Duodenal mucosa (tissue), 2 donors: Measurements from ENCODE around the gene PRICKLE1.

Source experiments
- H3K27ac ChIP-seq: one replicate; pipeline ENCODE4 v1.7.0; 2013; ENCODE audit warnings: low read depth, low read length
- H3K27me3 ChIP-seq, 2 donors: one replicate each; pipeline ENCODE4 v1.7.0; 2013; ENCODE audit warnings: low read length in 2 of 2, control low read depth in 1 of 2; ENCODE audit not compliant: insufficient read depth in 2 of 2, control insufficient read depth in 1 of 2
- H3K36me3 ChIP-seq, 2 donors: one replicate each; pipeline ENCODE4 v1.7.0; 2013; ENCODE audit warnings: low read length in 2 of 2, control low read depth in 1 of 2; ENCODE audit not compliant: insufficient read depth in 2 of 2, control insufficient read depth in 1 of 2
- H3K4me1 ChIP-seq, 2 donors: one replicate each; pipeline ENCODE4 v1.7.0; 2013; ENCODE audit warnings: low read length in 2 of 2, control low read depth in 1 of 2; ENCODE audit not compliant: insufficient read depth in 2 of 2, control insufficient read depth in 1 of 2
- H3K4me3 ChIP-seq, 2 donors: one replicate each; pipeline ENCODE4 v1.7.0; 2013; ENCODE audit warnings: low read length in 2 of 2, low read depth in 1 of 2
- H3K9ac ChIP-seq, 2 donors: one replicate each; pipeline ENCODE4 v1.7.0; 2013; ENCODE audit warnings: low read length in 2 of 2, low read depth in 1 of 2
- H3K9me3 ChIP-seq, 2 donors: one replicate each; pipeline ENCODE4 v1.7.0; 2013; ENCODE audit warnings: low read length in 2 of 2, control low read depth in 1 of 2; ENCODE audit not compliant: control insufficient read depth in 1 of 2

Gene PRICKLE1

DNA sequence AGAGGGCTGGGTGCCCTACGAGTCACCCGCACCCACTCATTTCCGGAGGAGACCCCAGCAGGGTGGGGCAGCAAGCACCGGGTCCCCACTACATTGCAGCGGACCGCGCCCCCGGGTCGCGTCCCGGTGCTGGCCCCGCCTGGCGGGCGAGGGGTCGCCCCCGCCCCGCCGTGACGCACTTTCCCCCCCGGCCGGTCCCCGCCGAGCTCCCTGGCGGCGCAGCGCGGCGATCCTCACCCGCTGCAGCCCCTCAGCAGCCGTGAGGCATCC is 106.1 kb downstream of the PRICKLE1 start:
- Histone ChIP-seq H3K9ac (peak overlapping the region; percentile 30 to 63), H3K4me3 (peak overlapping the region; percentile 68 to 77), H3K27ac (peak overlapping the region; percentile 46), H3K9me3 (no peaks in the 10 kb centered on the region), H3K4me1 (peaks cover 6 to 8% of the 10 kb centered on the region in 2 donors), H3K27me3 (peaks cover 0 to 26% of the 10 kb centered on the region in 2 donors), H3K36me3 (no peaks in the 10 kb centered on the region)

DNA sequence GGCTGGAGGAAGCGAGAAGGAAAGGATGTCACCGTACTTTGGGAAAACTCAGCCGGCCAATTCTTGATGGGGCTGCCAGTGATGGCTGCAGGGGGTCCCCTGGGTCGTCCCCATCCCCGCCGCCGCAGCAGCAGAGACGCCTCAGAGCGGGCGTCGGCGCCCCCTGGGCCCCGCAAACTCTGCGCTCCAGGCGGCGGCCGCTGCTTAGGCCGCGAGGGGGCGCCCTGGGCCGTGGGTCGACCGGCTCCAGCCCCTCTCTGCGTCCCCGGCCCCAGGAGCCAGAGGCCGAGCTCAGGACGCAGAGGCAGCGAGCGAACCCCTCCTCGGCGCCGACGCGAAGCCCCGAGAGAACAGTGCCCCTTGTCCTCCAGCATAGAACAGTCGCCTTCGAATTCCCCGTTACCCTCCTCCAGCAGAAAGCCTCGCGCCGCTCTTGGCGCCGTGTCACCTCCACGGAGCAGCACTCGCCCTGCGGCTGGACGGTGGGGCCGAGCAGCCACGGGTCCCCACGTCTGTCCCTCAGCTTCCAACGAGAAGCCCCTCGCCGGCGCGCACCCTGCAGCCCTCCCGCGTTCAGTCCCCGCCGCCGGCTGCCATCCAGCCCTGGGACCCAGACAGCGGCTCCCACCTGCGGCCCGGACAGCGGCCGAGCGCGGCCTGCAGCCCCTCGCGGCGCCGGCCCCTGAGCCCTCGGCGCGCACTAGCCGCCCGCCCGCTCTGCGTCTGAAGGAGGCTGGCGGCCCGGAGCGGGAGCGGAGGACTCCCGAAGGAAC is 106.6 kb downstream of the PRICKLE1 start:
- Histone ChIP-seq H3K36me3 (no peaks in the 10 kb centered on the region), H3K27ac (peak overlapping the region; percentile 66), H3K27me3 (peaks cover 0 to 26% of the 10 kb centered on the region in 2 donors), H3K4me1 (peaks cover 6 to 8% of the 10 kb centered on the region in 2 donors), H3K4me3 (peak overlapping the region; percentile 68 to 77), H3K9ac (peak overlapping the region; percentile 30 to 63), H3K9me3 (no peaks in the 10 kb centered on the region)

DNA sequence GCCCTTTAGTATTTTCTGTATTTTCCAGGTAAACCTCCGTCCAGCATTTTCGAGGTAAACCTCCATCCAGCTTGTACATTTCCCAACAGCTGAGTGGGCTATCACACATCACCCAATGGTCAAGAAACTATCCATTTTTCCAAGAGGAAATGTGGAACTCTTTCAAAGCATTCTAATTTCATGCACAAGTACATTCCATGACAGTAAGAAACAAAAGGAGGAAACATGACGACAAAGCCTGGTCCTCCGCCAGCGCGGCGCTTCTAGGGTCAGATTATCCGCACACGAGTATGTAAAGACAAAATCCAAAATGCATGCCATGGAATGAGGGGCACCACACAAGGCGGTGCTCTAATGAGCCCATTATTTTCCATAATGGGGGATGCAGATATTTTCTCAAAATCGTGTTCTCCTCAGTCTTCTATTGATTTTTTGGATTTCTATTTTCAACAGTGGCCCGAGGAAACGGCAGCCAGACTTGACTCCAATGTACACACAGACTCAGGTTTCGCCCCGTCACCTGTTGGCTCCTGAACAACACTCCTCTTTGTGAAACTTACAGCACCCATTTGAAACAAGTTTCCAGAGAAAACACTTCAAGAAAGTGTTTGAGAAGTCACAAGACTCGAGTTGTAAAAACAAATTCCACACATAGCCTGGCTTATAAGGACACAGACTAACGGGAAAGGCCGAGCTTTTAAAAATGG is 107.4 kb downstream of the PRICKLE1 start:
- Histone ChIP-seq H3K4me3 (peak overlapping the region; percentile 68 to 77), H3K9ac (peak overlapping the region in 1 of 2 donors; percentile 63), H3K9me3 (no peaks in the 10 kb centered on the region), H3K27ac (no peak overlapping the region), H3K4me1 (peaks cover 6 to 8% of the 10 kb centered on the region in 2 donors), H3K27me3 (peaks cover 0 to 26% of the 10 kb centered on the region in 2 donors), H3K36me3 (no peaks in the 10 kb centered on the region)

DNA sequence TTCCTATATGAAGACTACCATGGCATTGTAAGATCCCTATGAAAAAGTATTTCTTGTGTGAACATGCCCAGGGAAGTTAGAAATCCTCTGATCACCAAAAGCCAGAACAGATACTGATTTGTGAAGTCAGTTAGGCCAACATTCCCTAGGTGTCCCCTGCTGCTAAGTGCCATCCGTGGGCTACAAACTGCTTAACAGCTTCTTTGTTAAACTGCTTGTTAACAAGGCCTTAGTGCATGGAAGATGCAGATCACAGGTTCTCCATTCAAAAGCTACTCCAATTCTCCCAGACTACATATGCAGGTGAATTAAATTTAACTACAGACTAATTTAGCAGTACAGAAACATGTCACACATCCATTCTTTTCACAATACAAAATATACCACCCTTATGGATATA is 108.2 kb downstream of the PRICKLE1 start:
- Histone ChIP-seq H3K9me3 (no peaks in the 10 kb centered on the region), H3K36me3 (no peaks in the 10 kb centered on the region), H3K27ac (no peak overlapping the region), H3K9ac (no peak overlapping the region), H3K4me1 (peaks cover 6 to 8% of the 10 kb centered on the region in 2 donors), H3K4me3 (no peak overlapping the region), H3K27me3 (peaks cover 0 to 20% of the 10 kb centered on the region in 2 donors)

DNA sequence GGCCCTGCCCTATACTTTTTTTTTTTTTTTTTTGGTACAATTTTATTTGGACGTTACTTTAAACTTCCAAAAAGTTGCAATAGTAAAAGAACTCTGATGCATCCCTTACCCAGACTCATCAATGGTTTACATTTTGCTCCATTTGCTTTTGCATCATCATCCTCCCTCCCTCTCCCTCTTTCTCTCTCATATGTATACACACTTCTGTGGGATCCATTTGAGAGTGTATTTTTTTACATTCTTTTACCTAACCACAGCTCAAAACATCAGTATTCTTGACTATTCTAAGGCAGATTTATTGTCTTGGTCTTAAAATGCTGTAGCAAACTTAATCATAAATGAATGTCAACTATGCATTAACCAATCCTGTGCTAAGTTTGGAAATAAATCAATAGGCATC is 111.6 kb downstream of the PRICKLE1 start:
- no peaks in the 10 kb centered on the region for H3K27me3 ChIP-seq
- H3K27ac ChIP-seq, result no peak overlapping the region
- H3K4me3 ChIP-seq, result no peak overlapping the region

DNA sequence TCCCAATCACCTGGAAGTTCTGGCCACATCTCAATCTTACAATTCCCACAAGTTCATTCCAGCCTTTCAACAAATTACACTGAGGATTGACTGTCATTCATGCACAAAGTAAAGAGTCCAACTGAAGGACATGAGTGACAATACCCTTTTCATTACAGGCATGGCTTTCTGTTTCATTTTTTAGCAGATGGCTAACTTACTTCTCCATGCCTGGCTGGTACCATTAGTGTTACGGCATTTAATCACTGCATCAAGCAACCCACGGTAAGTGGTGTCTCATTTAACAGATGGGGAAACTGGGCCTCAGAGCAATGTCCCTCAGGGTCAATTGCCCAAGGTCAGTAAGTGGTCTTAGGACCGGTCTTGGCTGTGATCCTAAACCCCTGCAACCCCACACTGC is 114.4 kb downstream of the PRICKLE1 start:
- H3K27ac ChIP-seq, result no peak overlapping the region
- H3K4me1 ChIP-seq, result no peaks in the 10 kb centered on the region
- H3K9me3 ChIP-seq, result no peaks in the 10 kb centered on the region
- H3K4me3 ChIP-seq, result no peak overlapping the region
- no peak overlapping the region for H3K9ac ChIP-seq
- no peaks in the 10 kb centered on the region for H3K36me3 ChIP-seq
- no peaks in the 10 kb centered on the region for H3K27me3 ChIP-seq

More for the DNA sequence above, 111.6 kb downstream of the PRICKLE1 start:
- Histone ChIP-seq H3K9me3 (no peaks in the 10 kb centered on the region), H3K9ac (no peak overlapping the region), H3K4me1 (peaks cover 0 to 6% of the 10 kb centered on the region in 2 donors), H3K36me3 (no peaks in the 10 kb centered on the region)

DNA sequence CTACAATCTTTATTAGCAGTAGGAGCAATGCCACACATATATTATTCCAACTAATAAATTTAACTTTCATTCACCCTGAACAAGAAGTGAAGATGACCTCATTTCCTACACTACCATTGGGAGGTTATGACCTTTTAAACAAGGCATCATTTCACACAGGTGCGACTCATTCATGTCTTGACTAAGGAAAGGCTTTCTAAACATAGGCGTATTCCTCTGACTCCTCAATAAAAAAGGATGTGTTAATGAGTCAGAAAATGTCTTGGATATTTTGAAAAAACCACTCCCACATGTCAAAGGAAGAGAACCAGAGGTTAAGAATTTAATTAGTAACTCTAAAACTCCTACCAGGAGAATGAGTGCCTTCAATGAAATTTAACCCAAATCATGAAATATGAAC is 115.2 kb downstream of the PRICKLE1 start:
- Histone ChIP-seq H3K27ac (no peak overlapping the region), H3K36me3 (no peaks in the 10 kb centered on the region), H3K9me3 (no peaks in the 10 kb centered on the region), H3K27me3 (no peaks in the 10 kb centered on the region), H3K4me1 (peaks cover 3% of the 10 kb centered on the region in 2 donors), H3K9ac (no peak overlapping the region), H3K4me3 (no peak overlapping the region)

DNA sequence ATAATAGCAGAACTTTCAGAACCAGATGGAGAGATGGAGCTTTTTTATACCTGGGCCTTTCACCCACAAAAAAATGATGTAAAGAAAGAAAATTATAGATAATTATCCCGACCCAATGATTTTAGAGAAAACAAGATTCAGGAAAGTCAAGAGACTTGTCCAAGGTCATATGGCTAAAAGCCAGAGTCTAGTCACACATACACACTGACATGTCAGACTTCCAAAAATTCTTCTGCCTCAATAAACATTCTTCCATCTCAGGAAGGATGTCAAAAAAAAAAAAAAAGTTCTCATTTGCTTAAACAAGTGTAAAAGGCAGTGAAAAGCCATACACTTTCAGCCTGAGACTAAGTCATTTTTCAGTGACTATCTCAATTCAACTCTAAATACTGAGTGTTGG is 116.0 kb downstream of the PRICKLE1 start:
- no peaks in the 10 kb centered on the region for H3K9me3 ChIP-seq
- H3K27me3 ChIP-seq, result no peaks in the 10 kb centered on the region
- no peak overlapping the region for H3K27ac ChIP-seq
- no peaks in the 10 kb centered on the region for H3K36me3 ChIP-seq
- peaks cover 3% of the 10 kb centered on the region in 2 donors for H3K4me1 ChIP-seq
- no peak overlapping the region for H3K4me3 ChIP-seq
- H3K9ac ChIP-seq, result no peak overlapping the region

DNA sequence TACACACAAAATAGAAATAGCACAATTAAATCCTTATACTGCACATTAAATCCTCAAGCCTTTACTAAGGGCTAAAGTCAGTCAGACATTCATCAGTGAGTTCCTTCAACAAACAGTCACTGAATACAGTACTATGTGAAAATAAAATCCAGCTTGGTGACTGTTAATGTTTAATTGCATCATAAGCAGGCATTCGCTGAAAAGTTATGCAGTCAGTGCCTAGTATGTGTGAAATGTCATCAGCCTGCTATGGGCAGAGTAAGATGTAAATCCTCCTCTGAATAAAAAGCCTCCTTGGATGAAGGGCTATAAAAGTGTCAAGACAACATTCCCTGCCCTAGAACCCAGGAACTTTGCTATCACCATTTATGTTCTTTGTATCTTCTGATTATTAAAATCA is 116.4 kb downstream of the PRICKLE1 start:
- no peak overlapping the region for H3K27ac ChIP-seq
- H3K9ac ChIP-seq, result no peak overlapping the region
- H3K9me3 ChIP-seq, result no peaks in the 10 kb centered on the region
- no peaks in the 10 kb centered on the region for H3K27me3 ChIP-seq
- peaks cover 3% of the 10 kb centered on the region in 2 donors for H3K4me1 ChIP-seq
- no peak overlapping the region for H3K4me3 ChIP-seq
- H3K36me3 ChIP-seq, result no peaks in the 10 kb centered on the region

DNA sequence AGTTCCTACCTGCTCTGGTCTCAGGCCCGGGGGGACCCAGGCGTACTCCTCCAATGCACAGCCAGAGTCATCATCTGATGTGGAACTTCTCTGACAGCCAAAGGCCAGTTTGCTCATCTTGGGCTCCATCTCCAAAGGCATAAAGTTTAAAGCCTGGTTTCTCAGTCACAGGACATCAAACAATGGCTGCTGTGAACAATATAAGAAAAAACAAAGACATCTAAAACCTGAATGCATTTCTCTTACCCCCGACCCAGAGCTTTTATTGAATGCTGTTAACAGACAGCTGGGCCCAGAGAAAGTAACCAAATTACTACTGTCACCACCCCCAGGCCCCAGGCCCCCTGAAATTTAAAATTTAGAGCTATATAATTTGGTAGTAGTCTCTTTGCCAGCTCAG is 117.2 kb downstream of the PRICKLE1 start:
- Histone ChIP-seq H3K9me3 (no peaks in the 10 kb centered on the region), H3K4me3 (no peak overlapping the region), H3K27ac (no peak overlapping the region), H3K9ac (no peak overlapping the region), H3K4me1 (peaks cover 3% of the 10 kb centered on the region in 2 donors), H3K27me3 (no peaks in the 10 kb centered on the region), H3K36me3 (no peaks in the 10 kb centered on the region)
